Inferior parietal cortex (tissue), 1 donor: ENCODE measurements around the gene DGKK.
"Not testable (repeated sequence)": the region's sequence is repeated elsewhere in the genome, so short reads cannot be mapped to it uniquely, and the experiment has no call there.

Experiments used
- DNase-seq: peaks from one replicate; pipeline ENCODE4 v3.0.0-alpha.2; 2016; ENCODE audit errors: extremely low spot score

DGKK gene

GRCh38 chrX:50428174-50428573, 42.5 kb downstream of the DGKK start:
- no peak for DNase-seq

GRCh38 chrX:50407976-50408375, 62.6 kb downstream of the DGKK start:
- no peak for DNase-seq

GRCh38 chrX:50403903-50404302, 66.7 kb downstream of the DGKK start:
- no peak for DNase-seq

- DNase-seq, result no peak
Observed at GRCh38 chrX:50402886-50403285, 67.7 kb downstream of the DGKK start.

GRCh38 chrX:50393902-50394301, 76.7 kb downstream of the DGKK start:
- DNase-seq, result no peak

DNA sequence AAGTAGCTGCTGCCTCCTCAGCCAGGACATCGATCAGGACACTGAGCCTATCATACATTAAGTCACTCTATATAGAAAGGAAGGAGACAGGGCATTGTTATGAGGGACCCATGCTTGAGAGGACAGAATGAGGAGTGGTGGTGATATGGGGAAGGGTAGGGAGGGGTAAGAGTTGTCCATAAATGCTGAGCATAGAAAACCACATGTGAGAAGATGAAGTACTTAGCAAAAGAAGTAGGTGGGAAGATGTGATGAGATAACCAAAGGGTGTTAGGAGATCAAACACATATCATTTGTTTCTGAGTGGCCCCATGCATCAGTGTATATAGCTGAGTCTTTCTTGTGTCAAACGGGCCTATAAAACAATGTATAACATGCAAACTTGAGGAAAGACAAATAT, 84.1 kb downstream of the DGKK start:
- no peak for DNase-seq

GRCh38 chrX:50381729-50382415, 88.8 kb downstream of the DGKK start:
- DNase-seq, result no peak

- DNase-seq, result no peak
Observed at GRCh38 chrX:50375481-50376267, 95.0 kb downstream of the DGKK start.

- DNase-seq, result no peak
Observed at GRCh38 chrX:50372966-50373365, 97.7 kb downstream of the DGKK start.

GRCh38 chrX:50343917-50344316, 126.7 kb downstream of the DGKK start:
- no peak for DNase-seq

DNA sequence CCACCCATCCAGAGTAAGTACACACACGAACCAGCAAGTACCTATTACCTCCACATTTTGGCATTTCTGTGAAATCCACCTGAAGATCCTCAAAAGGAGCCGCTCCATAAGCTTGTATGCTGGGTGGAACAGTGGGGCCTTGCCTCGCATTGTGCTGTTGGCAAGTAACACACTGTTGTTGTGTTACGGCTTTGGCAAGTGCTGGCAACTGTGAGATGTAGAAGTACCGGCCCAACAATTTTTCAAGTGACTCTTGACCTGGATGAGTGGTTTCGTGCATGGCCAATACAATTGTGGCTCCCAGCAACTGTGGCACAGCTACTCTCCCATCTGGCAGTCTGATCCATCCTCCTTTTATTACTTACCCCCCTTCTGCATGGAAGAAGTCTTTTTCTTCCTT, 137.3 kb downstream of the DGKK start:
- no peak for DNase-seq

DNA sequence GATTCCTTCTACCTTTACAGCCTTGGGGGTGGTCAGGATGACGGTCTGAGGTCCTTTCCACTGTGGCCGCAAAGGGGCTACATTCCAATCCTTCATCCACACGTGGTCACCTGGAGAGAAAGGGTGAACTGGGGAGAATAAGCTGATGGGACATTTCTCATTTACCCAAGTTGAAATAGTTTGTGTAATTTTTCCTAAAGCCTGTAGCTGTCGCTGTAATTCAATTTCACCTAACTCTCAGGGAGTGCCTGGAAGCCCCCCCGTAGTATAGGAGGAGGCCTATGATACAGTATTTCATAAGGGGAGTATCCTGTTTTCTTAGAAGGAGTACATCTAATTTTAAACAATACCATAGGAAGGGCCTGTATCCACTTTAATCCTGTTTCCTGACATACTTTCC, 138.0 kb downstream of the DGKK start:
- DNase-seq, result not testable (repeated sequence)

DNA sequence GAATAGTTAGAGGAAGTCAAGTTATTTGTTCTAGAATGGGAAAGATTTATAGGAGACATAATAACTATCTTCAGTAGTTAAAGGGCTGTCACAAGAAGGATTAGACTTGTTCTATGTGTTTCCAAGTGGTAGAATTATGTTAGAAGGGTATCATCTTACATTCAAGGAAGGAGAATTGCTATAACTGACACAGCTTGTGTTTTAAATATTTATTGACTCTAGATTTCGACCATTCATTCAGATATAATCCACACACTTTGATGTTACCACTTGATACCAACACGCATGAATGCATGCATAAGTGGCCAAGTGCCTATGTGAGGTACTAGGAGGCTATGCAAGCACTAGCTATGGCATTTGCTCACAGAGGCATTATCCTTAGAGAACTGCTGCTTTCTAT, 143.4 kb downstream of the DGKK start:
- DNase-seq, result no peak
